Uterus (tissue), 4 donors: ENCODE results near the gene OSER1. TPM values are rescaled to one million over a fixed set of nuclear protein-coding genes. Genes with fewer than 3 reads are reported as not detected.

Experiments used
- DNase-seq, 2 donors: peaks; one replicate each; pipeline ENCODE4 v3.0.0-alpha.2; 2019 to 2020
- H3K27ac ChIP-seq, 2 donors: fragments of 200-600 bp; sonication (generic); 1 replicate in 1 of 2; 2 replicates in 1 of 2; pipeline ENCODE4 v1.5.1; 2016 to 2018
- H3K27me3 ChIP-seq, 2 donors: fragments of 200-600 bp; sonication (generic); one replicate each; pipeline ENCODE4 v1.5.1; 2018 to 2019; ENCODE audit warnings: control low read depth in 1 of 2
- H3K36me3 ChIP-seq, 2 donors: fragments of 200-600 bp; sonication (generic); one replicate each; pipeline ENCODE4 v1.5.1; 2019; ENCODE audit warnings: control low read depth in 1 of 2
- H3K4me1 ChIP-seq, 2 donors: fragments of 200-600 bp; sonication (generic); one replicate each; pipeline ENCODE4 v1.5.1; 2018 to 2019; ENCODE audit warnings: control low read depth in 1 of 2
- H3K4me3 ChIP-seq, 2 donors: fragments of 200-600 bp; sonication (generic); 1 replicate in 1 of 2; 2 replicates in 1 of 2; pipeline ENCODE4 v1.5.1; 2018 to 2019; ENCODE audit warnings: mild to moderate bottlenecking in 1 of 2
- H3K9me3 ChIP-seq, 2 donors: fragments of 200-600 bp; sonication (generic); one replicate each; pipeline ENCODE4 v1.5.1; 2019; ENCODE audit warnings: control low read depth in 1 of 2
- POLR2A ChIP-seq, 2 donors: fragments of 450-650 bp; IDR thresholded peaks; one replicate each; pipeline ENCODE4 v1.6.1; 2016; ENCODE audit warnings: antibody characterized with exemption in 2 of 2, mild to moderate bottlenecking in 1 of 2, moderate library complexity in 1 of 2
- intact Hi-C: fragments of 100-400 bp; cut with DNase I; formaldehyde crosslinking; loops from one replicate; pipeline ENCODE4 v1.15.1; 2023; ENCODE audit warnings: low total_unique reads
- total RNA-seq, 4 donors: library from RNA; depleted of rRNA in 3 of 4; stranded (reverse); fragments of >200 nt in 3 of 4; gene quantifications; one replicate each; pipeline versions ENCODE4 v1.1.0 to v1.2.4, GENCODE V29; 2014 to 2023
- TF ChIP-seq, protein P1 (sequence below), 4 experiments: fragments of 200-600 bp in 2 of 4; fragments of 450-650 bp in 2 of 4; sonication (generic) in 2 of 4; IDR thresholded peaks; one replicate each; pipeline ENCODE4 v1.5.1; 2016 to 2019; ENCODE audit warnings: antibody characterized with exemption in 4 of 4, mild to moderate bottlenecking in 2 of 4, moderate library complexity in 1 of 4
- donor health status: DM: yes; HTN: yes; CAD: no.

OSER1 gene
- total RNA-seq, 4 donors from 2014 or later = 33.8 to 76.2 (median 46.0) TPM

DNA sequence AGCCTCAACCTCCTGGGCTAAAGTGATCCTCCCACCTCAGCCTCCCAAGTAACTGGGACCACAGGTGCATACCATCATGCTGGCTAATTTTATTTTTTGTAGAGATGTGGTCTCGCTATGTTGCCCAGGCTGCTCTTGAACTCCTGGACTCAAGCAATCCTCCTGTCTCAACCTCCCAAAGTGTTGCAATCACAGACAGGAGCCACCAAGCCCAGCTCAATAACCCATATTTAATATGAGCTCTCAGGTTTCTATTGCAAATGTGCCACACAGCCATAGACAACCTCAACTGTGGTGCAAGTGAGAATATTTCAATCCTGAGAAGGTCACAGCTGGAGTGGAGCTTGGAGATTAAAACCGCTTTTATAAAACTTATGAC, 38.0 kb downstream of the OSER1 start:
- intact Hi-C loops = no loop called here
- no peak for TF ChIP-seq POLR2A (IDR thresholded peaks at IDR 0.05)
- Histone ChIP-seq H3K36me3 (no peaks in the 10 kb centered on the region), H3K4me1 (peaks cover 0 to 7% of the 10 kb centered on the region in 2 donors), H3K9me3 (no peaks in the 10 kb centered on the region), H3K27ac (peak overlapping the region; percentile 49 to 76), H3K27me3 (no peaks in the 10 kb centered on the region), H3K4me3 (no peak overlapping the region)
- peak in 1 of 2 donors; percentile 4 for DNase-seq

DNA sequence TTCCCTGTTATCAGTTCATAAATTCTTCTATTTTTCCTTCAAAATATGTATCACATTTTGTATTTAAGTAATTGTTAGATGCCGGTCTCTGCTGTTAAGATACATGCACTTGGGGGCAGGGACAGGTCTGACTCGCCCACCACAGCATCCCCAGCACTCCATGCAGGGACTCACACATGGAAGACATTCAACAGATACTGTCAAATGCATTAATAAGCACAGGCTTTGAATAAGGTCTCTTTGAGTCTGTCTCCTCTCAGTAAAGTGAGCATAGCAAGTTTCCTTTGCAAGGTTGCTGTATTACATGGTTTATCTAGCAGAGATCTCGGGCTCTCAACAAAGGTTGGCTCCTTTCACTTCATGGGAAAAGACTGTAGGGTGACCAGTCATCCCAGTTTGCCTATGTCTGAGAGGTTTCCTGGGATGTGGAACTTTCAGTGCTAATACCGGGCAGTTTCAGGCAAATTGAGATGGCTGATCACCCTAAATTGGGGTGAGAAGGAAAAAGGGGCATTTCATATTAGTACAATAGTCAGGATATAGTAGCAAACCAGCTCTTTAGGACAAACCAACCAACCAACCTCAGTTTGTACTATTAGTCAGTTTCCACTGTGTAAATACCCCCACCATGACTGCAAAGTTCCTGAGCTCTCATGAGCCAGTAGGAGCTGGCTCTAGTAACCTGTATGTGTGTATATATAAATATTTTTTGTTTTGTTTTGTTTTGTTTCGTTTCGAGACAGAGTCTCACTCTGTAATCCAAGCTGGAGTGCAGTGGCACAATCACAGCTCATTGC, 38.6 kb downstream of the OSER1 start:
- Histone ChIP-seq H3K9me3 (no peaks in the 10 kb centered on the region), H3K4me1 (peaks cover 0 to 11% of the 10 kb centered on the region in 2 donors), H3K27ac (peak overlapping the region; percentile 76 to 78), H3K4me3 (no peak overlapping the region), H3K27me3 (no peaks in the 10 kb centered on the region), H3K36me3 (no peaks in the 10 kb centered on the region)
- intact Hi-C loops = no loop called here
- no peak for TF ChIP-seq POLR2A (IDR thresholded peaks at IDR 0.05)
- TF ChIP-seq, protein P1, sequence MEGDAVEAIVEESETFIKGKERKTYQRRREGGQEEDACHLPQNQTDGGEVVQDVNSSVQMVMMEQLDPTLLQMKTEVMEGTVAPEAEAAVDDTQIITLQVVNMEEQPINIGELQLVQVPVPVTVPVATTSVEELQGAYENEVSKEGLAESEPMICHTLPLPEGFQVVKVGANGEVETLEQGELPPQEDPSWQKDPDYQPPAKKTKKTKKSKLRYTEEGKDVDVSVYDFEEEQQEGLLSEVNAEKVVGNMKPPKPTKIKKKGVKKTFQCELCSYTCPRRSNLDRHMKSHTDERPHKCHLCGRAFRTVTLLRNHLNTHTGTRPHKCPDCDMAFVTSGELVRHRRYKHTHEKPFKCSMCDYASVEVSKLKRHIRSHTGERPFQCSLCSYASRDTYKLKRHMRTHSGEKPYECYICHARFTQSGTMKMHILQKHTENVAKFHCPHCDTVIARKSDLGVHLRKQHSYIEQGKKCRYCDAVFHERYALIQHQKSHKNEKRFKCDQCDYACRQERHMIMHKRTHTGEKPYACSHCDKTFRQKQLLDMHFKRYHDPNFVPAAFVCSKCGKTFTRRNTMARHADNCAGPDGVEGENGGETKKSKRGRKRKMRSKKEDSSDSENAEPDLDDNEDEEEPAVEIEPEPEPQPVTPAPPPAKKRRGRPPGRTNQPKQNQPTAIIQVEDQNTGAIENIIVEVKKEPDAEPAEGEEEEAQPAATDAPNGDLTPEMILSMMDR (IDR thresholded peaks at IDR 0.05) = no peak
- peak; percentile 3 to 8 for DNase-seq

DNA sequence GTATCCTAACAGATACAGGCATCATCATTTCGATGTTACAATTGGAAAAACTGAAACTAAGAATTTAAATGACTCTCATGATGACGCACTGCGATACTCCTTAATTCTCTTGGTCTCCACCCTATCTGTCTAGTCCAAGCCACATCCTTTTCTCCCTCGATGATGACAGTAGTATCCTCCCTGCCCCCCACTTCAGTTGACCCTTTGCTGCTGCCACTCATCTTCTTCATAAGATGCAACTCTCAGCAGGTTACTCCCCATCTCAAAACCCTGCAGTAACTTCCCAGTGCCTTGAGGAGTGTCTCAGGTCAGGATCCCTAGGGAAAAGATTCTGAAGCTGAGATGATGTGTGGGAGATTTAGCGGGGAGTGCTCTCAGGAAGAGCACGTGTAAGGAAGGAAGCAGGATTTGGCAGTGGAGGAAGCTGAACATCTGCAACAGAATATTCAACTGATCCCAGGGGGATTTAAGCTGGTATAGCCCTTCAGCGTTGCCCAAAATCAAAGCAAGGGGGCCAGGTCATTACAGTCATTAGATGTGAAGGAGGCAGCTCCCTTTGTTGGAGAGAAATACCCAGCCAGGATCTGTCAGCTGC, 39.7 kb downstream of the OSER1 start:
- Histone ChIP-seq H3K27ac (peak overlapping the region; percentile 76 to 78), H3K9me3 (no peaks in the 10 kb centered on the region), H3K4me1 (peaks cover 0 to 12% of the 10 kb centered on the region in 2 donors), H3K4me3 (no peak overlapping the region), H3K27me3 (no peaks in the 10 kb centered on the region), H3K36me3 (no peaks in the 10 kb centered on the region)
- intact Hi-C loops = no loop called here
- DNase-seq = no peak
- TF ChIP-seq, protein P1 (IDR thresholded peaks at IDR 0.05) = no peak
- no peak for TF ChIP-seq POLR2A (IDR thresholded peaks at IDR 0.05)

DNA sequence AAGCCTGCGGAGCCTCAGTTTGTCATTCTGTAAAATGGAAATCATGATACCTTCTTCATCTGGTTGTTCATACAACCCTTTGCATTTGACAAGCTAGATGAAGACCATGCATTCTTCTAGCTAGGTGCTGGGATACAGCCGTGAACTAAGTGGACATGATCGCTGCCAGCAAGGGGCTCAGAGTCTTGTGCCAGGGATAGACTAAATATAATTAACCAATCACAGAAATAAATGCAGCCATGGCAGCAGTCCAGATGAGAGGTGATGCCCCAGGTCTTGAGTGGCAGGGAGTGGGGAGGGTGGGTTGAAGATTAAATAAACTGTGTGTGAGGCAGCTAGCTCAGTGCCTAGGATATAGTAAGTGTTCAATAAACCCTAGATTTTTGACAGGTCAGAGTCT, 42.8 kb downstream of the OSER1 start:
- DNase-seq = no peak
- no peak for TF ChIP-seq POLR2A (IDR thresholded peaks at IDR 0.05)
- TF ChIP-seq, protein P1 (IDR thresholded peaks at IDR 0.05) = no peak
- Histone ChIP-seq H3K4me3 (no peak overlapping the region), H3K4me1 (peaks cover 0 to 19% of the 10 kb centered on the region in 2 donors), H3K9me3 (no peaks in the 10 kb centered on the region), H3K36me3 (no peaks in the 10 kb centered on the region), H3K27ac (peak overlapping the region; percentile 78 to 84), H3K27me3 (no peaks in the 10 kb centered on the region)
- intact Hi-C loops = no loop called here

DNA sequence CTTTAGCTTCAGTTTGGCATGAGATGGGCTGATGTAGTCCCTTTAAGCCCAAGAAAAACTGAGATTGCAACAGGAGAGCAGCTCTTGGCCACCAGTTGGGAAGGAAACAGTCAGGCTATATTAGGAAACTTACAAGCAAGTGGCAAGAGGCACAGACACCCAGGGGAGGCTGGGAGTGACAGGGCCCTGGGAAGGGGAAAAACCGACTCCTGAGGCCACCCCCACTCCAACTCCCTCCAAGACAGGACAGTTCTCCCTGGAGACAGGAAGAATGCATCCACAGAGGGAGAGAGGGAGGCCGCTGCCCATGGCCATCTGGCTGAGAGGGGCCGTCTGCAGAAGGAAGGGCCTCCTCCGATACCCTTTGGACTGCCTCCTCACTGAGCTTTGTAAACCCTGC, 44.1 kb downstream of the OSER1 start:
- Histone ChIP-seq H3K27me3 (no peaks in the 10 kb centered on the region), H3K9me3 (no peaks in the 10 kb centered on the region), H3K4me1 (peaks cover 0 to 15% of the 10 kb centered on the region in 2 donors), H3K27ac (peak overlapping the region; percentile 78 to 84), H3K4me3 (no peak overlapping the region), H3K36me3 (no peaks in the 10 kb centered on the region)
- peak in 1 of 2 donors; percentile 67 for DNase-seq
- TF ChIP-seq POLR2A (IDR thresholded peaks at IDR 0.05) = no peak
- TF ChIP-seq, protein P1 (IDR thresholded peaks at IDR 0.05) = no peak
- intact Hi-C loops = no loop called here
